Hepatocyte (in vitro differentiated cells): ENCODE measurements around the gene TYW3. TPM values are rescaled to one million over a fixed set of nuclear protein-coding genes. Genes with fewer than 3 reads are reported as not detected.

Source experiments
- DNase-seq: peaks from one replicate; pipeline ENCODE4 v3.0.0-alpha.2; 2016; ENCODE audit warnings: low spot score
- H2AFZ ChIP-seq: fragments of 200-600 bp; sonication (generic); 2 replicates; pipeline ENCODE4 v1.6.0; 2016; ENCODE audit warnings: antibody characterized with exemption, mild to moderate bottlenecking
- H3K27ac ChIP-seq: fragments of 200-600 bp; sonication (generic); 2 replicates; pipeline ENCODE4 v1.5.1; 2016; ENCODE audit warnings: mild to moderate bottlenecking
- H3K27me3 ChIP-seq: fragments of 200-600 bp; sonication (generic); 2 replicates; pipeline ENCODE4 v1.6.1; 2016
- H3K36me3 ChIP-seq: fragments of 200-600 bp; sonication (generic); replicated peaks from 2 replicates; pipeline ENCODE4 v1.5.1; 2016; ENCODE audit warnings: low read depth; ENCODE audit not compliant: insufficient read depth
- H3K4me1 ChIP-seq: fragments of 200-600 bp; sonication (generic); 2 replicates; pipeline ENCODE4 v1.5.1; 2016; ENCODE audit warnings: mild to moderate bottlenecking, moderate library complexity; ENCODE audit not compliant: insufficient read depth
- H3K4me2 ChIP-seq: fragments of 200-600 bp; sonication (generic); 2 replicates; pipeline ENCODE4 v1.6.0; 2016
- H3K4me3 ChIP-seq: fragments of 200-600 bp; sonication (generic); 2 replicates; pipeline ENCODE4 v1.5.1; 2016; ENCODE audit warnings: mild to moderate bottlenecking
- H3K79me2 ChIP-seq: fragments of 200-600 bp; sonication (generic); 2 replicates; pipeline ENCODE4 v1.6.0; 2017; ENCODE audit warnings: mild to moderate bottlenecking
- H3K9me2 ChIP-seq: fragments of 200-600 bp; sonication (generic); replicated peaks from 2 replicates; pipeline ENCODE4 v1.6.0; 2017; ENCODE audit warnings: mild to moderate bottlenecking; ENCODE audit not compliant: insufficient read depth
- H3K9me3 ChIP-seq: fragments of 200-600 bp; sonication (generic); 2 replicates; pipeline ENCODE4 v1.5.1; 2016; ENCODE audit warnings: low read depth, mild to moderate bottlenecking
- H4K20me1 ChIP-seq: fragments of 200-600 bp; sonication (generic); 2 replicates; pipeline ENCODE4 v1.6.0; 2016; ENCODE audit warnings: mild to moderate bottlenecking; ENCODE audit not compliant: insufficient read depth, poor library complexity, severe bottlenecking
- CTCF ChIP-seq: fragments of 200-600 bp; sonication (generic); IDR thresholded peaks from 2 replicates; pipeline ENCODE4 v1.5.1; 2016; ENCODE audit warnings: antibody characterized with exemption, mild to moderate bottlenecking; ENCODE audit not compliant: poor library complexity
- EZH2 ChIP-seq: fragments of 200-600 bp; sonication (generic); IDR thresholded peaks from 2 replicates; pipeline ENCODE4 v1.6.1; 2016; ENCODE audit warnings: antibody characterized with exemption, mild to moderate bottlenecking, borderline replicate concordance
- EZH2phosphoT487 ChIP-seq: fragments of 200-600 bp; sonication (generic); IDR thresholded peaks from one replicate; pipeline ENCODE4 v1.6.1; 2018; ENCODE audit warnings: antibody characterized with exemption, mild to moderate bottlenecking, low read depth, moderate library complexity; ENCODE audit not compliant: unreplicated experiment, severe bottlenecking
- WGBS: methylation state at CpG from one replicate; pipeline ENCODE4 v1.1.6; 2016; ENCODE audit warnings: low lambda C conversion rate; ENCODE audit errors: missing lambda C conversion rate; 5-methylcytosine and 5-hydroxymethylcytosine counted together
- polyA plus RNA-seq: library from polyadenylated mRNA; unstranded; fragments of >200 nt; fragmentation: Nextera tagmentation; extraction: Ambion mirVana; gene quantifications from 2 replicates; pipeline ENCODE4 v1.2.1, GENCODE V29; 2016
- total RNA-seq: library from RNA; depleted of rRNA; stranded (reverse); fragments of >200 nt; gene quantifications from 2 replicates; pipeline ENCODE4 v1.2.3, GENCODE V29; 2014

Gene TYW3
- total and polyA plus RNA-seq, 2 experiments from 2014 or later: 0.33 to 0.42 TPM

DNA sequence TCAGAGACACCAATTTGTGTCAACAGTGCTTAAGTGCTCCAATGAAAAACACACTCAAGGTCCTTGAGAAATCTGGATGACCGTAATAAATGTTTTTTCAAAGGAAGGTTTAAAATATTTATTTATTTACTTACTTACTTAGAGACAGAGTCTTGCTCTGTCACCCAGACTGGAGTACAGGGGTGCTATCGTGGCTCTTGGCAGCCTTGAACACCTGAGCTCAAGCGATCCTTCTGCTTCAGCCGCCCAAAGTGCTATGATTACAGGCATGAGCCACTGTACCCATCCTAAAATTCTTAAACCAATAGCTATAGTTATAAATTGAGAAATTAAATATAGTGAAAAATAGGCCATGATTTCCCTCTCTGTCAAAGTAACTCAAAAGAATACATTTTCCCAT, 42.0 kb upstream of the TYW3 start:
- Histone ChIP-seq H3K4me3 (no peak overlapping the region), H3K79me2 (no peaks in the 10 kb centered on the region), H3K4me1 (peaks cover 8% of the 10 kb centered on the region), H2AFZ (no peak overlapping the region), H4K20me1 (no peaks in the 10 kb centered on the region), H3K27ac (no peak overlapping the region), H3K9me2 (no peaks in the 10 kb centered on the region), H3K4me2 (no peak overlapping the region), H3K36me3 (no peaks in the 10 kb centered on the region), H3K27me3 (no peaks in the 10 kb centered on the region), H3K9me3 (no peaks in the 10 kb centered on the region)
- no peak for TF ChIP-seq EZH2phosphoT487
- TF ChIP-seq EZH2: no peak
- TF ChIP-seq CTCF: no peak
- DNase-seq: no peak
- 78% methylated on average over 4 of the region's 4 CpGs for WGBS

DNA sequence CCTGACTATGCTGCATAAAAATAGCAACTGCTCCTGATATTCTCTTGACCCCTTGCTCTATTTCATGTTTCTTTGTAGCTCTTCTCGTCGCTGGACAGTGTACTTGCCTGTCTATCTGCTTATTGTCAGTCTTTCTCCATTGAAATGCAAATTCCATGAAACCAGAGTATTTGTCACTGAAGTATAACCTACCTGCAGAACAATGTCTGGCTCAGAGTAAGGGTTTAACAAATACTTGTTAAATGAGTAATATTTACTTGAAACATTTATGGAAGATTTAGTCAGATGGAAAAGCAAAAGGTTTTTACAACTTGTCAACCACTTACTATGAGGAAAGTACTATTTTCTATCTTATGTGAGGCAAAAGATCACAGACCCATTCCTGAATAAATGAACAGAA, 39.5 kb upstream of the TYW3 start:
- Histone ChIP-seq H3K36me3 (no peaks in the 10 kb centered on the region), H3K79me2 (no peaks in the 10 kb centered on the region), H3K27ac (peak overlapping the region; percentile 18), H3K4me3 (no peak overlapping the region), H3K27me3 (no peaks in the 10 kb centered on the region), H4K20me1 (no peaks in the 10 kb centered on the region), H3K4me2 (no peak overlapping the region), H2AFZ (peak overlapping the region; percentile 13), H3K9me2 (no peaks in the 10 kb centered on the region), H3K9me3 (no peaks in the 10 kb centered on the region), H3K4me1 (peaks cover 8% of the 10 kb centered on the region)
- DNase-seq: no peak
- WGBS: 56% methylated on average over 2 of the region's 2 CpGs
- TF ChIP-seq EZH2 (no peak), CTCF (no peak), EZH2phosphoT487 (no peak)

DNA sequence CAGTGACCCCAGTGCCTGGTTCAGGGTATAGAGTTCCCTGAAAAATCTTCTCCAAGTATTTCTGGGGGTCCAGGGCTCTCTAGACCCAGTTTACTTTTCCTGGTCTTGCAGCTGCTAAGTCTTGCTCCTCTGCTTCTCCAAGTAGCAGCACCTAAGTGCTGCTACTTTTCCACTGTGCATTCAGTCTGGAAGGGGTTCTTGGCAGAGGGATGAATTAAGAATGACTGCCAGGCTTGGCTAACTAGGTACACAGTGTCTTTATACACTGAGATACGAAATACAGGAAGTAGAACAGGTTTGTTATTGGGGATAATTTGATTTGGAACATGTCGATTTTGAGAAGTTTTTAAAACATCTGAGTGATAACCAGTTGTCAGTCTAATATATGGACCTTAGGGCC, 35.1 kb upstream of the TYW3 start:
- Histone ChIP-seq H3K36me3 (no peaks in the 10 kb centered on the region), H3K79me2 (no peaks in the 10 kb centered on the region), H3K27me3 (no peaks in the 10 kb centered on the region), H3K27ac (no peak overlapping the region), H3K9me2 (no peaks in the 10 kb centered on the region), H3K4me2 (no peak overlapping the region), H4K20me1 (no peaks in the 10 kb centered on the region), H3K4me1 (no peaks in the 10 kb centered on the region), H3K9me3 (no peaks in the 10 kb centered on the region), H2AFZ (no peak overlapping the region), H3K4me3 (no peak overlapping the region)
- TF ChIP-seq EZH2phosphoT487: no peak
- no peak for TF ChIP-seq EZH2
- no peak for TF ChIP-seq CTCF
- no peak for DNase-seq
- WGBS: 67% methylated on average over 2 of the region's 2 CpGs

DNA sequence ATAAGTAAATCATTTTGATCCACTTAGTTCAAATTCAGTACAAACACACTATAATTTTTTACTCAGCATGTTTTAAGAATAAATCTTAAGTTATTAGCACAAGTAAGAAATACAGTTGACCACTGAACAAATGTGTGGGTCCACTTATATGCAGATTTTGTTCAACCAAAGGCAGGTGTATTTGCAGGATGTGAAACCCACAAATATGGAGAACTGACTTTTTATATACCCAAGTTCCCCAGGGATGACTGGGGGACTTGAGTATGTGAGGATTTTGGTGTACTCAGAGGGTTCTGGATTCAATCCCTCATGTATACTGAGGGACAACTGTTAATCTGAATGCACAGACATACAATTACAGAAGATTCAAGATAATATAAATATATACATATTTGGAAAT, 33.6 kb upstream of the TYW3 start:
- no peaks in the 10 kb centered on the region for H3K9me2 ChIP-seq
- H3K4me1 ChIP-seq: no peaks in the 10 kb centered on the region
- no peak overlapping the region for H2AFZ ChIP-seq
- H3K9me3 ChIP-seq: no peaks in the 10 kb centered on the region
- no peak overlapping the region for H3K4me3 ChIP-seq
- H3K79me2 ChIP-seq: no peaks in the 10 kb centered on the region
- H4K20me1 ChIP-seq: no peaks in the 10 kb centered on the region
- TF ChIP-seq CTCF: no peak
- no peak for TF ChIP-seq EZH2phosphoT487
- no peak for TF ChIP-seq EZH2
- DNase-seq: no peak
- no peaks in the 10 kb centered on the region for H3K36me3 ChIP-seq
- no peaks in the 10 kb centered on the region for H3K27me3 ChIP-seq
- no peak overlapping the region for H3K4me2 ChIP-seq
- no peak overlapping the region for H3K27ac ChIP-seq
